HG02943 (cell line): ENCODE measurements around the gene ZBTB21.
"Not testable (repeated sequence)": the region's sequence is repeated elsewhere in the genome, so short reads cannot be mapped to it uniquely, and the experiment has no call there.

Experiments used
- ATAC-seq: cut with Tn5 transposase; IDR thresholded peaks from one replicate; pipeline ENCODE4 v1.9.1; 2021; ENCODE audit warnings: mild to moderate bottlenecking, low read depth, moderate library complexity; ENCODE audit not compliant: unreplicated experiment

Gene ZBTB21

DNA sequence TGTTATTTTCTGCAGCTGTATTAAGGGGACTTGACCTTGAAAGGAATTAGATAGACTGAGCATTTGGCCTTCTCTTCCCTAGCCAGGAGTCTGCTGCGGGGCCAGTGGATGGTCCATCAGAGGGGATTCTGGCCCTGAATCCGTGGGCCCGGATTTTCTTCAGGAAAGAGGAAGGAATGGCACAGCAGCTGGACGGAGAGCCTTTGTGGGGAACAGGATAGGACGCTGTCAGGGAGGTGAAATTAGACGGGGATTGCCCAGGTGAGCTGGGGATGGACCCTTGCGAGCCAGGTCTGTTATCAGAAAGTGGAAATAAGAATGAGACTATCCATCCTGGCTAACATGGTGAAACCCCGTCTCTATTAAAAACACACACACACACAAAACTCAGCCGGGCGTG, 54.6 kb downstream of the ZBTB21 start:
- no peak for ATAC-seq

DNA sequence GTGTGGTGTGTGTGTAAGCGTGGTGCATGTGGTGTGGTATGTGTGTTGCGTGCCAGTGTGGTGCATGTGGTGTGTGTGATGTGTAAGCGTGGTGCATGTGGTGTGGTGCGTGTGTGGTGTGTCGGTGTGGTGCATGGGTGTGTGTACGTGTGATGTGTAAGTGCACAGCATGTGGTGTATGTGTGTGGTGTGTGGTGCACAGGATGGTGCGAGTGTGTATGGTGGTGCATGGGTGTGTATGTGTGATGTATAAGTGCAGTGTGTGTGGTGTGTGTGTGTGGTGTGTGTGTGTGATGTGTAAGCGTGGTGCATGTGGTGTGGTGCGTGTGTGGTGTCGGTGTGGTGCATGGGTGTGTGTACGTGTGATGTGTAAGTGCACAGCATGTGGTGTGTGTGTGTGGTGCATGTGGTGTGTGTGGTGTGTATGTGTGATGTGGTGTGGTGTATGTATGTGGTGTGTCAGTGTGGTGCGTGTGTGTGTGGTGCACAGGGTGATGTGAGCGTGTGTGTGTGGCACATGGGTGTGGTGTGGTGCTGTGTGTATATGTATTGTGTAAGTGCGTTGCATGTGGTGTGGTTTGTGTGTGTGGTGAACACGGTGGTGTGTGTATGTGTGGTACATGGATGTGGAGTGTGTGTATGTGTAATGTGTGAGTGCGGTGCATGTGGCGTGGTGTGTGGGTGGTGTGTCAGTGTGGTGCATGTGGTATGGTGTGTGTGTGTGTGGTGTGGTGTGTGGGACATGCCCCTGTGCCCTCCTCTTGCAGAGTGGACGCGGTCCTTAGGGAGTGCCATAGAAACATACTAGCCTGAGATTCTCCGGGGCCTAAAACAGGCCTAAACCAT, 55.3 kb downstream of the ZBTB21 start:
- no peak for ATAC-seq

DNA sequence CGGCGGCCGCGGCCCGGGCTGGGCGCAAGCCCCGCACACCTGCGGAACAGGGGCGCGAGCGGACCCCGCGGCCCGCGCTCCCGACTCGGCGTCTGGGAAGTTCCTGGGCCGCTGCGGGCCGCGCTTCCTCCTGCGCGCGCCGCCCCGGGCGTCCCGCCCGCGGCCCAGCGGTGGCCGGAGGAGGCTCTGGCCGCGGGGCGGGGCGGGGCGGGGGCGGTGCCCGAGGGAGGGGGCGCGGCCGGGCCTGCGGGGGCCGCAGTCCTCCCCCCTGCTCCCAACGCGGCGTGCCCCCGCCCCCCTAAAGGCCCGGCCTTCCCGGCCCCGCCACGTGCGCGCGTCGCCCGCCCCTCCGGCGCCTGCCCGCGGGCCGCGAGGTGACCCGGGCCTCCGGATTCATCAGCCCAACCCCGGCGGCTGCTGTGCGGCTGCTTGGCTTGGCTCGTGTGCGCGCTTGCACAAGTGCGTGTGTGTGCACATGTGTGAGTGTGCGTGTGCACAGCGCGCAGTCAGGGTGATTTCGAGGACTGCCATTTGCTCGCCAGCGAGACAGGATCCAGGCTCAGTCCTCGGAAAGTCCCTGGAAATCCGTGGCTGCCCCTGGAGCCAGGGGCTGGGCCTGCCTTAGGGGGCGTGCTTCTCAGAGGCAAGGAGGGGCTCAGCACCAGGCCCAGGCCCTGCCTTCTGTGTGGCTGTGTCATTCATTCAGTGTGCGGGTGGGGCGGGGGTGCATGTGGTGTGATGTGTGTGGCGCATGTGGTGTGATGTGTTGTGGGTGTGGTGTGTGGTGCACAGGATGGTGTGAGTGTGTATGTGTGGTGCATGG, 56.1 kb downstream of the ZBTB21 start, which contains the start of gene C2CD2:
Gene C2CD2 (minus strand): TSS at position 188 of the 823 bp plus-strand sequence. CDS start 370 bp downstream, outside the sequence.
- ATAC-seq = no peak

DNA sequence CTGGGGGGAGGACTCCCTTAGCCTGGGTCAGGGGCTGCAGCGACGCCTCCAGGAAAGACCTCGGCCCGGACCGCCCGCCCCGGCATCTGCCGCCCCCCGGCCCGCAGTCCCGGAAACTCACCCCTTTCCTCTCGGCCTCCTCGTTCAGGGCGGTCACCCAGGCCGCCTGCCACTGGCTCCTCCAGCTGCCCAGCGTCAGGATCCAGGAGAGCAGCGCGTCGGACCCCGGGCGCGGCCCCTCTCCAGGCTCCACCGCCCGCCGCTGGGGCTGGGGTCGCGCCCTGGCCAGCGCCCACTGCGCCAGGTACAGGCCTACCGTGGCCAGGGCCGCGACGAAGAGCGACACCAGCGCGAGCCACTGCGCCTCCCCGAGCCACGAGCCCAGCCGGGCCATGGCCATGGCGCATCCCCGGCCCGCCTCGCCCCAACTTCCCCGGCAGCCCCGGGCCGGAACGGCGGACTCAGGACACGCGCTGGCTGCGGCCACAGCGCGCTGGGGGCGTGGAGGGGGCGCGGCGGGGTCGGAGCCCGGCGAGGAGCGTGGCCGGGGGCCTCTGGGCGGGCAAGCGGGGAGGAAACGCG, 56.8 kb downstream of the ZBTB21 start:
- ATAC-seq = no peak

DNA sequence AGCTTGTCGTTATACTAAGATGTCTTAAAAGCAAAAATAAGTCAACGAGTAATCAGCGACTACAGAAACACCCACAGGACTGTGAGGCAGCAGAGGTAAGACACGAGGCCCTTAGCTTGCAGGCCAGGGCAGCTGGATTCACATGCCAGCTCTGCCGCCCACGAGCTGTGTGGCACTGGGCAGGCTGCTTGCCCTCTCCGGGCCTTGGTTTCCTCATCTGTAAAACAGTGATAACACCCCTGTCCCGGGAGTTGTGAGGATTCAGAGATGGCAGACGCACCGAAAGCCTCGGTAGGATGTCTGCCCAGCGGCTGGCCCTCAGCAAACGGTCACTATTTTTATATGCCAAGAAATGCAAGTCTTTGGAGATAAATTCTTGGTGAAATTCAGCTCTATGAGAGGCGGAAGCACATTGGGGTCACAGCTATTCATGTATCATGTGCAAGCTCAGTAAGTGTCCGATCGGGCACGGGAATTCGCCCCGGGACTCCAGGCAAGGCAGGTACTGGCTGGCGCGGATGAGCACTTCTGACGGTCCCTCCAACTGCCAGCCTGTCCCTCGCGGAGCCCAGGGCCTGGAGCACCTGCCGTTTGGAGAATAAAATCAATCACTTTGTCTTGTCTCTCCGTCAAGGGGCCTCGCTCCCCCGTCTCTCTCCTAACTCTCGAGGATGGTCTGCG, 57.5 kb downstream of the ZBTB21 start:
- no peak for ATAC-seq

DNA sequence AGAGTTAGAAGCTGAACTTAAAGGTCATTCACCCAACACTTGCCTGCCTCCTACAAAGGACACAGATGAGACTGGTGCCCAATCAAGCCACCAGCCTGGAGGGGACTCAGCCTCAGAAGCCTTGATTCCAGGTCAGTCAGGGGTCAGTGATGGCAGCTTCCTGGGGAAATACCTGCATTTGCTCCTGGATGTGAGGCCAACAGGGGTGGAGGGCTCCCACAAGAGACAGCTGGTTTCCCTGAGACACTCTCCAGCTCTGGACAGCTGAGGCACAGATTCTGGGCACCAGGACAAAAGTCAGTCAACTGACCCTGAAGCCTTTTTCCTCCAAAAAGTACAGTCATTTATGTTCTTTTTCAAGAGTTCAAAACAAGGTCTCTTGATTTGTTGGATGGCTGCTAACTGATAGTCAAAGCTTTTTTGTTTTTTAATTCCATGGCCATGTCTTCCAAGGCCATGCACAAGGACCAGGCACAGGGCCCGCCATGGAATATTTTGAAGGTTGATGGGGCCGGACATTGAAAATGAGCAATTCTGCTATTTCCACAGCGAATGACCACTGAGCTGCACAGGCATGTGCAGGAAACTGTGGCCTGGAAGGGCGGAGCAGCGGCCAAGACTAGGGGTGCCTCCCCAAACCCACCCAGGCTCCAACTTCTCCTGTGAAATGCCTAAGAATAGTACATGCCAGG, 58.1 kb downstream of the ZBTB21 start:
- ATAC-seq = no peak

DNA sequence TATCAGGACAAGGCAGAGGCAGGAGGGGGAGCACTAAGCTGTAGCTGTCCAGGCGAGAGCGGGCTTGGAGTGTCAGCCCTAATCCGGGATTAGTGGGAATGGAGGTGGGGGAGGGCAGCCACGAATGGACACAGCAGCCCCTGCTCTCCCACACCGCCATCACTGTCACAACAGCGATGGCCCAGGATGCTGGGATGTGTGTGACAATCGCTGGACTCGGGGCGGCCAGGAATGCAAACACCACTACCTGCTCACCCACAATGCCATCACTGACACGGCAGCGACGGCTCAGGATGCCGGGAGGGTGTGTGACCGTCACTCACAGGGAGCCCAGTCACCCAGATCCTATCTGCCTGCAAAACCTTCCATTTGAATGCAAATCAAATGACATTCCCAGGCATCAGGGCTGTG, 59.2 kb downstream of the ZBTB21 start:
- ATAC-seq = no peak

DNA sequence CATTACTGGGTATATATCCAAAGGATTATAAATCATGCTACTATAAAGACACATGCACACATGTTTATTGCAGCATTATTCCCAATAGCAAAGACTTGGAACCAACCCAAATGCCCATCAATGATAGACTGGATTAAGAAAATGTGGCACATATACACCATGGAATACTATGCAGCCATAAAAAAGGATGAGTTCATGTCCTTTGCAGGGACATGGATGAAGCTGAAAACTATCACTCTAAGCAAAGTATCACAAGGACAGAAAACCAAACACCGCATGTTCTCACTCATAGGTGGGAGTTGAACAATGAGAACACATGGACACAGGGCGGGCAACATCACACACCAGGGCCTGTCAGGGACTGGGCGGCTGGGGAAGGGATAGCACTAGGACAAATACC, 60.5 kb downstream of the ZBTB21 start:
- ATAC-seq = not testable (repeated sequence)

DNA sequence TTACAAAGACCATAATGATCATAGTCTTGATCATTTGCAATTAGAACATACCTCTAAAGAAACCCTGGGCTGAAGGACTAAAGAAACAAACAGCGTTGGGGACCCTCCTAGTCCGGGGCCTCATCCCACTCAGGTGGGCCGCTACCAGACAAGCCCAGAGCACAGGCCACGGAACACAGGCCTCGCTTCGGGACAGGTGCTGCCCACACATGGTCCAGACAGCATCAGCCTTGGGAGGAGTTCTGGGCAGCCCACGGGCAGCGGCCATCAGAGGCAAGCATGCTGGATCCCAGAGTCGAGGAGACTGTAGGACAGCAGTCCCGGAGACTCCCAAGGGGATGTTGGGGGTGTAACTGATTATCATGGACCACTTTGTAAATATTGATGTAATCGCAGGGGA, 61.3 kb downstream of the ZBTB21 start:
- no peak for ATAC-seq

DNA sequence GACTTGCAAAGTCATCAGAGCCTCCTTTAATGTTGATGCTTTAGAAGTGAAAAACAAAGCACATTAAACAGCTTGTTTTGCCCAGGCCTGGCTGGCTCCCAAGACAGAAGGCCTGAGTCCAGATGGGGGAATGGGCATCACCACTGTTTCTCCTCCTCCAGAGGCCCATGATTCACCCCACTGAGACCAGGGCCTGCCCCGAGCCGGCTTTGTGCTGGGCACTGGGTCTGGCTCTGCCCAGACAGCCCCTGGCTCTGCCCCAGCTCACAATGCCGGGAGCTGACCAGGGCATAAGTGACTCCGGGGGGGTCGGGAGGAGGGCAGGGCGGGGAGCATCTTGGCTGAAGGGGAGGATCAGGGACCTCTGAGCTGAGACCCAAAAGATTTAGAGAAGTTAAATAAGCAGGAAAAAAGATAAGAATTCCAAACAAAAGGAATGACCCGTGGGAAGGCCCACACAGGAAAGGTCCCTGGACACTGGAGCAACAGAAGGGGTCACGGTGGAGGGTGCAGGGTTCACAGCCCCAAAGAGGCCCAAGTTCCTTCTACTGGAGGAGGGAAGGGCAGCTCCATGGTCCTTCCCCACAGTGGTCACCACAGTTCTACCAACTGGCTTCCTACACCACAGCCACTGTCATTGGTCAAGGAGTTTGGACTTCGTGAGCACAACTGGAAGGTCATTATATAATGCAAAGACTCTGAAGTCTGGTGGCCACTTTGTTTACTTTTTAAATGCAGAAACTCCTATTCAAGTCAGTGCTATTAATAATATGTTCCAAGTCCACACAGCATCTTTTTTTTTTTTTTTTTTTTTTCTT, 61.9 kb downstream of the ZBTB21 start:
- ATAC-seq = no peak

DNA sequence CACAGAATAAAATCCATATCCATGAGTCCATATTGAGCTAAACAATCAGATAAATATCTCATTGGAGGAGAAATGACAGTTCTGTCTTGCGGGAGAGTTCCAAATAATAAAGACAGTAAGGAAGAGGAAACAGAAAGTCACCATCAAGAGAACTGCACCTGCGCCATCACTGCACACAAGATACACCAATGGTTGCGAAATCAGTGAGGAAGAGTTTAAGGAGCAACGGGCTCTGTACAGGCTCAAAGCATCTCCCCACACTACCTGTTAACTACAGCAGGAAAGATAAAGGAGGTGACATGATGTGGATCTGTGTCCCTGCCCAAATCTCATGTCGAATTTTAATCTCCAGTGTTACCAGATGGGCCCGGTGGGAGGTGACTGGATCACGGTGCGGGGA, 64.2 kb downstream of the ZBTB21 start:
- ATAC-seq = no peak

DNA sequence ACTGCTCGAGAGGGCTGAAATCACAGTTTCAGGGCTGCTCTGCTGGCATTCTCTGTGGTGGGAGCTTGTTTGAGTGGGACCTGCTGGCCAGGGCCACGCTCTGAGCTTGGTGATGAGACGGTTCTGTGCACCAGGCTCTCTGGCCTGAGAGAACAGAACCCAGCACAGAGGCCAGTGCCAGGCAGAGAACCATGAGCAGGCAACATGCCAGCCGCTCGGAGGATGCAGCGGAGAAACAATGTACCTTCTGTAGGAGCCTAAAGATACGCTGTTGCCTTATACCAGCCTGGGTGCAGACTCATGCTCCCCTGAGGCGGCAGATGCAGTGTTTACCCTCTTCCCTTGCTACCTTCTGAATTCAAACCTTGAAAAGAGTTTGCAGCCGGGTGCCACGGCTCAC, 66.3 kb downstream of the ZBTB21 start:
- ATAC-seq = no peak

DNA sequence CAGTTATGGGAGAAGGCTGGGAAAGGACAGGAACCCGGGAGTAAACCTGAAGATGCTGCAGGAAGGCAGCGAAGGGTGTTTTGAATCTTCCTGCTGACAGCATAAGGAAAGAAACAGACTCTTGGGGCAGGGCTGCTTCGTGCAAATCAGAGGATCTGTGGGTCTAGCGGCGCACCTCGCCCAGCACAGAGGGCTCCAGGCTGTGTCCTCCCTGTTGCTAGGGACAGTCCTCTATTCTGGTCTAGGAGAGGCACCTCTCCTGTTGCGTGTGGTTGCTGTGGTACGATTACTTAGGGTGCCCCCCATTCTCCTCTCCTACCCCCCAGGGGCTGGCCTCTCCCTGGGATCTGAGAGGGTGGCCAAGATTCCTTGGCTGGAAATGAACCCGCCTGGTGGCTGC, 67.7 kb downstream of the ZBTB21 start:
- no peak for ATAC-seq

DNA sequence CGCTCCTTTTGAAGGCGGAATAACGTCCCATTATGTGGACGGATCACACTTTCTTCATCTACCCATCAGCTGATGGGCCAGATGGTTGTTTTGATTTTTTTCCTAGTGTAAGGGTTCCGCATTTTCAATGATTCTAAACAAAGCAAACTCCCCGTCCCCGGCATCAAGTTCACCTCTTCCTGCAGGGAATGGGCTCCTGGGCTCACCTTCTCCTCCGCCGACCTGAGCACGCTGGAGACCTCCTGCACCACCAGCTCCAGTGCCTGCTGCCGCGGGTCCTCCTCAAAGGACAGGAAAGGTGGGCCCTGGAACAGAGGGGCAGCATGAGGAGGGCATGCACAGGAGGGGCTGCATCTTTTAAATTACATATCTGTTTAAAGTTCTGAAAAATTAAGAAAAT, 68.2 kb downstream of the ZBTB21 start:
- no peak for ATAC-seq

DNA sequence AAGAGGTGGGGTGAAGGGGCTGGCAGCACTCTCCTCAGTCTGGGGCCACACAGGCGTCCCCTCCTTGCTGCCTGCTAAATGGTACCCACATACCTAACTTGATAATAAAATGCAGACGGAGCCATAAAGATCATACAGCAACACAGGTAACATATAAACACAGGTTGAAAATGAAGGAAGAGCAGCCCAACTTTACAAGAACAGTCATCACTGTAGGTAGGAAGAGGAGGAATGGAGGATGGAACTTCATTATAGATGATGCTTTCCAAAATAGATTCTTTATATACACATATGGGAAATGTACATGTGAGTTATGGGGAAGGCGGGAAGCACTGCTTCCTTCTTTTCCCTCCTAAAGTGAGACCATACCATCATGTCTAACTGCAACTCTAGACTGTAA, 69.7 kb downstream of the ZBTB21 start:
- no peak for ATAC-seq

DNA sequence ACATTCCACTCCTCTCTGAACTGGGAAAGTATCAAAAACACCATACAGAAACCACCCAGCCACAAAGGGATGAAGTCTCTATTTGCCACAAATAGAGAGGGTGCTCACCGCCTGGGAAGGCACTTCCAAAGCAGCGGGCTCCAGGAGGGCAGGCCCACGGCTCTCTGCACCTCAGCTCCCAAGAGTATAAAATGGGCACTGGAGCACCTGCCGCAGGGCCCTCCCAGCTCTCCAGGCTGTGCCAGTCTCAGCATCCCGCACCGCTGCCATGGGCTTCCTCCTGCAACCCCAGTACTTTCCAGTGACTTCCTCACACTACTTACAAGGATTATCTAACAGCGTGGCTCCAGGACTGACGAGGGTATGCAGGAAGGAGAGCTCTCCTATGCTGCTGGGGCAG, 70.8 kb downstream of the ZBTB21 start:
- no peak for ATAC-seq
